GM23338 (cell line): Measurements from ENCODE around the gene MND1. TPM values are rescaled to one million over a fixed set of nuclear protein-coding genes. Genes with fewer than 3 reads are reported as not detected.

Experiments used
- ATAC-seq: fragments of 200-7000 bp; cut with Tn5 transposase; 3 replicates; pipeline ENCODE4 v1.9.1; 2020
- DNase-seq: peaks from one replicate; pipeline ENCODE4 v3.0.0-alpha.2; 2015; ENCODE audit warnings: low spot score
- H2AFZ ChIP-seq: fragments of 200-600 bp; sonication (generic); 2 replicates; pipeline ENCODE4 v1.8.0; 2016; ENCODE audit warnings: antibody characterized with exemption, mild to moderate bottlenecking, moderate library complexity
- H3F3A ChIP-seq: fragments of 200-600 bp; sonication (generic); replicated peaks from 2 replicates; pipeline ENCODE4 v1.8.0; 2017; ENCODE audit warnings: antibody characterized with exemption, mixed run types, low read depth
- H3K27ac ChIP-seq: fragments of 200-600 bp; sonication (generic); 2 replicates; pipeline ENCODE4 v1.6.1; 2016; ENCODE audit warnings: low read depth
- H3K27me3 ChIP-seq: fragments of 200-600 bp; sonication (generic); 2 replicates; pipeline ENCODE4 v1.8.0; 2016; ENCODE audit warnings: mild to moderate bottlenecking, mixed run types, moderate library complexity; ENCODE audit not compliant: insufficient read depth
- H3K36me3 ChIP-seq: fragments of 200-600 bp; sonication (generic); 2 replicates; pipeline ENCODE4 v1.8.0; 2016; ENCODE audit warnings: mild to moderate bottlenecking; ENCODE audit not compliant: insufficient read depth
- H3K4me1 ChIP-seq: fragments of 200-600 bp; sonication (generic); 2 replicates; pipeline ENCODE4 v1.8.0; 2016; ENCODE audit warnings: mild to moderate bottlenecking, moderate library complexity; ENCODE audit not compliant: insufficient read depth
- H3K4me2 ChIP-seq: fragments of 200-600 bp; sonication (generic); 2 replicates; pipeline ENCODE4 v1.7.1; 2017; ENCODE audit warnings: mixed run types
- H3K4me3 ChIP-seq: fragments of 200-600 bp; sonication (generic); 2 replicates; pipeline ENCODE4 v1.6.1; 2016; ENCODE audit warnings: mixed run types
- H3K79me2 ChIP-seq: fragments of 200-600 bp; sonication (generic); replicated peaks from 2 replicates; pipeline ENCODE4 v1.8.0; 2017; ENCODE audit warnings: mild to moderate bottlenecking; ENCODE audit not compliant: insufficient read depth
- H3K9me2 ChIP-seq: fragments of 200-600 bp; sonication (generic); 2 replicates; pipeline ENCODE4 v1.8.0; 2017; ENCODE audit not compliant: insufficient read depth
- H4K20me1 ChIP-seq: fragments of 200-600 bp; sonication (generic); replicated peaks from 2 replicates; pipeline ENCODE4 v1.8.0; 2017; ENCODE audit warnings: mild to moderate bottlenecking; ENCODE audit not compliant: insufficient read depth
- H3K27ac Mint-ChIP-seq: 2 replicates; pipeline ENCODE4 v1.8.0; 2020; ENCODE audit warnings: inconsistent platforms, mild to moderate bottlenecking, moderate library complexity, mixed read lengths
- H3K27me3 Mint-ChIP-seq: 3 replicates; pipeline ENCODE4 v1.8.0; 2022; ENCODE audit warnings: low read depth, mild to moderate bottlenecking, moderate library complexity, mixed read lengths, inconsistent platforms; ENCODE audit not compliant: insufficient read depth, poor library complexity
- H3K36me3 Mint-ChIP-seq: 3 replicates; pipeline ENCODE4 v1.8.0; 2021; ENCODE audit warnings: low read depth, mild to moderate bottlenecking, inconsistent platforms, moderate library complexity, mixed read lengths
- H3K4me1 Mint-ChIP-seq: 3 replicates; pipeline ENCODE4 v1.8.0; 2020; ENCODE audit warnings: mild to moderate bottlenecking, inconsistent platforms, mixed read lengths
- H3K4me3 Mint-ChIP-seq: 3 replicates; pipeline ENCODE4 v1.8.0; 2021; ENCODE audit warnings: moderate library complexity, mild to moderate bottlenecking, inconsistent platforms, mixed read lengths
- H3K9me3 Mint-ChIP-seq: 3 replicates; pipeline ENCODE4 v1.8.0; 2020; ENCODE audit warnings: moderate library complexity, mild to moderate bottlenecking, inconsistent platforms, mixed read lengths
- CREB1 ChIP-seq: fragments of 250-450 bp; sonication (Bioruptor Pico); IDR thresholded peaks from 2 replicates; pipeline ENCODE4 v1.5.0; 2020; ENCODE audit warnings: low read depth, mild to moderate bottlenecking, moderate library complexity
- ETS1 ChIP-seq: IDR thresholded peaks from 2 replicates; pipeline ENCODE4 v1.6.1; 2016; ENCODE audit warnings: antibody characterized with exemption
- EZH2 ChIP-seq: fragments of 200-600 bp; sonication (generic); IDR thresholded peaks from one replicate; pipeline ENCODE4 v1.8.0; 2017; ENCODE audit warnings: antibody characterized with exemption, mild to moderate bottlenecking, low read depth; ENCODE audit not compliant: unreplicated experiment
- EZH2phosphoT487 ChIP-seq: fragments of 200-600 bp; sonication (generic); IDR thresholded peaks from one replicate; pipeline ENCODE4 v1.8.1; 2018; ENCODE audit warnings: antibody characterized with exemption; ENCODE audit not compliant: unreplicated experiment
- NANOG ChIP-seq: IDR thresholded peaks from 2 replicates; pipeline ENCODE4 v1.6.1; 2016; ENCODE audit warnings: antibody characterized with exemption, borderline replicate concordance
- REST ChIP-seq: IDR thresholded peaks from one replicate; pipeline ENCODE4 v1.6.1; 2018; ENCODE audit warnings: antibody characterized with exemption; ENCODE audit not compliant: unreplicated experiment
- STAT1 ChIP-seq: IDR thresholded peaks from one replicate; pipeline ENCODE4 v1.6.1; 2016; ENCODE audit warnings: antibody characterized with exemption; ENCODE audit not compliant: unreplicated experiment
- ZNF114 ChIP-seq: fragments of 250-450 bp; sonication (Bioruptor Pico); IDR thresholded peaks from 2 replicates; pipeline ENCODE4 v1.5.0; 2020; ENCODE audit warnings: mild to moderate bottlenecking, moderate library complexity
- ZNF331 ChIP-seq: fragments of 250-450 bp; sonication (Bioruptor Pico); IDR thresholded peaks from 2 replicates; pipeline ENCODE4 v1.5.0; 2020; ENCODE audit warnings: low read depth, mild to moderate bottlenecking, moderate library complexity
- ZNF462 ChIP-seq: fragments of 250-450 bp; sonication (Bioruptor Pico); IDR thresholded peaks from 2 replicates; pipeline ENCODE4 v1.5.0; 2020; ENCODE audit warnings: mild to moderate bottlenecking, moderate library complexity
- polyA plus RNA-seq: library from polyadenylated mRNA; unstranded; fragments of >200 nt; fragmentation: Nextera tagmentation; extraction: Ambion mirVana; gene quantifications from 2 replicates; pipeline ENCODE4 v1.2.1, GENCODE V29; 2016
- total RNA-seq: library from RNA; depleted of rRNA; stranded (reverse); fragments of >200 nt; shearing (Covaris generic); gene quantifications from 2 replicates; pipeline ENCODE4 v1.2.3, GENCODE V29; 2014

The MND1 gene
- total and polyA plus RNA-seq, 2 experiments from 2014 or later = 22.5 to 63.5 TPM

- TF ChIP-seq STAT1 = no peak
Observed at GRCh38 chr4:153403726-153404125, 59.2 kb downstream of the MND1 start (continued).

GRCh38 chr4:153407906-153408305, 63.4 kb downstream of the MND1 start:
- no peak for TF ChIP-seq ETS1
- TF ChIP-seq CREB1 (CRISPR knock-in tag) = no peak
- no peak overlapping the region for H3K4me3 Mint-ChIP-seq
- H3K27me3 Mint-ChIP-seq = no peaks in the 10 kb centered on the region
- no peak for ATAC-seq
- peaks cover 19% of the 10 kb centered on the region for H3K9me3 Mint-ChIP-seq
- H3K4me1 Mint-ChIP-seq = no peaks in the 10 kb centered on the region
- Histone ChIP-seq H4K20me1 (no peaks in the 10 kb centered on the region), H3K27ac (no peak overlapping the region), H3K36me3 (peaks cover 9% of the 10 kb centered on the region), H3K27me3 (no peaks in the 10 kb centered on the region), H2AFZ (no peak overlapping the region), H3K4me3 (no peak overlapping the region), H3K4me1 (no peaks in the 10 kb centered on the region; the same call in 1 of the 2 replicates), H3K9me2 (no peaks in the 10 kb centered on the region), H3K4me2 (no peak overlapping the region), H3K79me2 (no peaks in the 10 kb centered on the region), H3F3A (no peaks in the 10 kb centered on the region)
- H3K27ac Mint-ChIP-seq = no peak overlapping the region
- H3K36me3 Mint-ChIP-seq = peaks cover 51% of the 10 kb centered on the region
- no peak for DNase-seq

GRCh38 chr4:153408932-153409331, 64.4 kb downstream of the MND1 start:
- H3K4me3 Mint-ChIP-seq = no peak overlapping the region
- peaks cover 6% of the 10 kb centered on the region; the same call in 1 of the 2 replicates for H3K36me3 ChIP-seq
- ATAC-seq (no peak), DNase-seq (no peak)
- no peak overlapping the region for H3K4me2 ChIP-seq
- H3K4me1 ChIP-seq = peaks cover 4% of the 10 kb centered on the region
- H3K9me3 Mint-ChIP-seq = peaks cover 19% of the 10 kb centered on the region
- H3K36me3 Mint-ChIP-seq = peaks cover 42% of the 10 kb centered on the region
- no peak overlapping the region for H3K4me3 ChIP-seq
- no peaks in the 10 kb centered on the region for H3K27me3 Mint-ChIP-seq
- H3K79me2 ChIP-seq = no peaks in the 10 kb centered on the region
- no peaks in the 10 kb centered on the region for H3K9me2 ChIP-seq
- H3K27me3 ChIP-seq = no peaks in the 10 kb centered on the region
- H3F3A ChIP-seq = no peaks in the 10 kb centered on the region
- no peak overlapping the region for H2AFZ ChIP-seq
- H3K27ac ChIP-seq = no peak overlapping the region
- H3K4me1 Mint-ChIP-seq = peaks cover 5% of the 10 kb centered on the region
- H3K27ac Mint-ChIP-seq = no peak overlapping the region
- H4K20me1 ChIP-seq = no peaks in the 10 kb centered on the region
- TF ChIP-seq EZH2phosphoT487 (no peak), ZNF114 (CRISPR knock-in tag) (no peak), CREB1 (CRISPR knock-in tag) (no peak), ZNF462 (CRISPR knock-in tag) (no peak), REST (no peak), ZNF331 (CRISPR knock-in tag) (no peak), NANOG (no peak), EZH2 (no peak)
